ENCODE data around the gene TBC1D16.

The TBC1D16 gene

DNA sequence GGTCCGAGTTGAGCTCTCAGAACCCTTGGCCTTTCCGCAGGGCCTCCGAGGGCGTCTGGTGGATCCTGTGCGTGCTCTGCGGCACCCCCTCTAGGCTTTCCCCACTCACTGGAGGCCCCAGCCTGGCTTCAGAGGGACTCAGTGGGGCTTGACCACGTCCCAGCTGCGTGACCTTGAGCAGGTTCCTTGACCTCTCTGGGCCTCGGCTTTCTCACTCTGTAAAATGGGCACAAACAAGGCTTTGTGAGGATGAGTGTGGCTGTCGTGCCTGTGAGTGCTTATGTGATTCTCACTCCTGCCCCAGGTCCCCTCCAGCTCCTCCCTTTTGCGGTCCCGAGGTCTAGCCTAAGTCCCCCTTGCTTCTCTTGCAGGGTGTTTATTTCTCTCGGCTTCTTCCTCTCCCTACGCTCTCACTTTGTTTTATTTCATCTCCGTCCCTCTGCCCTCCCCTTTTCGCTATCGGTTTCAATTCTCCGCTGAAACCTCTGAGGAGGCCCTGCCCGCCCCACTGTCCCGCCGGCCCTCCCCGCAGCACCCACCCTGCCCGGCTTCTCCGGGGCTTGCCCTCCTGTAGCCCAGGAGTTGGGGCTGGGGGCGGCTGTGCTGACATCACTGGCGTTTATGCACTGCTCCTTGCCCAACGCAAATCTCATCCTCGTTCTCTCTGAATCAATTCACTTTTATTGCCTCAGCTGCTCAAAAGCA is 114.1 kb downstream of the TBC1D16 start:
- Histone ChIP-seq H3K9me3 (ENCODE audit: low read depth, low read length) (no peaks in the 10 kb centered on the region), H3K27ac (no peak overlapping the region), H3K36me3 (ENCODE audit: insufficient read depth, low read length) (no peaks in the 10 kb centered on the region), H3K4me3 (no peak overlapping the region), H3K9ac (ENCODE audit: insufficient read length) (no peak overlapping the region)
- no peak for DNase-seq (ENCODE audit: low read depth, low spot score)
- TF ChIP-seq FOXP2 (optimal IDR thresholded peaks at IDR 0.05; ENCODE audit: control extremely low read depth, extremely low read length, insufficient read depth): no peak
- no peak for TF ChIP-seq POLR2AphosphoS5 (IDR thresholded peaks at IDR 0.05; ENCODE audit: borderline replicate concordance, low read depth, low read length)
- TF ChIP-seq EZH2 (IDR thresholded peaks at IDR 0.05): no peak

- Histone ChIP-seq H3K27ac (no peak overlapping the region), H3K9me3 (ENCODE audit: low read depth, low read length) (no peaks in the 10 kb centered on the region), H3K9ac (ENCODE audit: insufficient read length) (no peak overlapping the region), H3K4me3 (no peak overlapping the region), H3K36me3 (ENCODE audit: insufficient read depth, low read length) (no peaks in the 10 kb centered on the region)
- no peak for DNase-seq (ENCODE audit: low read depth, low spot score)
- TF ChIP-seq FOXP2 (optimal IDR thresholded peaks at IDR 0.05; ENCODE audit: control extremely low read depth, extremely low read length, insufficient read depth): no peak
- no peak for TF ChIP-seq EZH2 (IDR thresholded peaks at IDR 0.05)
Measured at GRCh38 chr17:79920751-79921410, 114.8 kb downstream of the TBC1D16 start.

GRCh38 chr17:79919862-79920720 is 115.6 kb downstream of the TBC1D16 start:
- H3K27ac ChIP-seq: peak overlapping the region; percentile 19; the same call in 1 of the 2 replicates
- H3K36me3 ChIP-seq (ENCODE audit: insufficient read depth, low read length): no peaks in the 10 kb centered on the region
- H3K9ac ChIP-seq (ENCODE audit: insufficient read length): peak overlapping the region; percentile 19
- no peak for DNase-seq (ENCODE audit: low read depth, low spot score)
- H3K9me3 ChIP-seq (ENCODE audit: low read depth, low read length): no peaks in the 10 kb centered on the region
- TF ChIP-seq FOXP2 (optimal IDR thresholded peaks at IDR 0.05; ENCODE audit: control extremely low read depth, extremely low read length, insufficient read depth): peak; percentile 54
- no peak for TF ChIP-seq EZH2 (IDR thresholded peaks at IDR 0.05)
- H3K4me3 ChIP-seq: peak overlapping the region; percentile 50

DNA sequence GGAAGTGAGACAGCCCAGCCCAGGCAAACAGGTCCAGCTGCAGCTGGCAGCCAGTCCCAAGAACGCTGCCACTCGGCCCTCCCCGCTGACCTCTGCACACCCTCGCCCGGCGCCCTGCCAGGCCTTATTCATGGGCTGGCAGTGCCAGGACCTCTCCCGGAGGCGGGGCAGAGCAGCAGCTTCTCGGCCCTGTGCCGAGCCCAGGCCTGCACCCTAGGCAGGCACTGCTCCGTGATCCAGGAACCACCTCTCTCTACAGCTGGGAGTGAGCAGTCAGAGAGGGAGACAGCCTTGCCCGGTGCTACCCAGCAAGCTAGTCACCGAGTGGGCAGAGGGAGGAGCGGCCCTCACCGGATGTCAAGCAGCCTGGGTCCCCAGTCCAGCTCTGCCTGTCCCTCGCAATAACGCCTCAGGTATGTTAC is 116.5 kb downstream of the TBC1D16 start:
- Histone ChIP-seq H3K4me3 (no peak overlapping the region; the same call in 1 of the 2 replicates), H3K9ac (ENCODE audit: insufficient read length) (peak overlapping the region; percentile 15), H3K9me3 (ENCODE audit: low read depth, low read length) (no peaks in the 10 kb centered on the region), H3K27ac (peak overlapping the region; percentile 57; the same call in 1 of the 2 replicates), H3K36me3 (ENCODE audit: insufficient read depth, low read length) (no peaks in the 10 kb centered on the region)
- DNase-seq (ENCODE audit: low read depth, low spot score): no peak
- TF ChIP-seq FOXP2 (optimal IDR thresholded peaks at IDR 0.05; ENCODE audit: control extremely low read depth, extremely low read length, insufficient read depth) (no peak), POLR2AphosphoS5 (IDR thresholded peaks at IDR 0.05; ENCODE audit: borderline replicate concordance, low read depth, low read length) (no peak), EZH2 (IDR thresholded peaks at IDR 0.05) (no peak)

GRCh38 chr17:79918581-79919163 is 117.0 kb downstream of the TBC1D16 start:
- Histone ChIP-seq H3K9ac (ENCODE audit: insufficient read length) (no peak overlapping the region), H3K9me3 (ENCODE audit: low read depth, low read length) (no peaks in the 10 kb centered on the region), H3K4me3 (no peak overlapping the region), H3K27ac (peak overlapping the region; percentile 42; the same call in 1 of the 2 replicates), H3K36me3 (ENCODE audit: insufficient read depth, low read length) (no peaks in the 10 kb centered on the region)
- DNase-seq (ENCODE audit: low read depth, low spot score): no peak
- no peak for TF ChIP-seq FOXP2 (optimal IDR thresholded peaks at IDR 0.05; ENCODE audit: control extremely low read depth, extremely low read length, insufficient read depth)

DNA sequence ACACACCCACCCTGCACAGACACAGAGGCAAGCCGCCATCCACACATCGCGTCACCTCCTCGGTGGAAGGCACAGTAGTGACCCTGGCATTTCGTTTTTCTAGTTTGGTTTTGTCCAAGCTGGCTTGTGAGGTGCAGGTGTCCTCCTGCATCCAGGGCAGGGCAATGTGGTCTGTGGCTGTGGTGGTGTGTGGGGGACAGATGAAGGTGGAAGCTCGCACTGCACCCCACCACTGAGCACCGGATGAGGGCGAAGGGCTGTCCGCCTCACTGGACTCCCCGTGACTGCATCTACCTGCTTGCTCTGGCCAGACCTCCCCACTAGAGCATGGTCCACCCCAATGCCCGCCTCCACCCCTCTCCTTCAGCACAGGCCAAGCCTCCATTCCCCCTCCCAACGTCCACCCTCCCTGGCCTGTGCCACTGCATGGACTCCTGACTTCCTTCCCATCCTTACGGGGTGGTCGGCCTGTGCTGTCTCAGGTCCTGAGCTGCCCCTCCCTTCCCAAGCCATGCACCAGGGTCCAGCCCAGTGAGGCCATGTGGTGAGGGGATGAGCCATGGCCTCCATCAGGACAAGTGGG is 117.7 kb downstream of the TBC1D16 start:
- DNase-seq (ENCODE audit: low read depth, low spot score): no peak
- Histone ChIP-seq H3K27ac (no peak overlapping the region), H3K36me3 (ENCODE audit: insufficient read depth, low read length) (no peaks in the 10 kb centered on the region), H3K9me3 (ENCODE audit: low read depth, low read length) (no peaks in the 10 kb centered on the region), H3K4me3 (no peak overlapping the region), H3K9ac (ENCODE audit: insufficient read length) (no peak overlapping the region)
- TF ChIP-seq FOXP2 (optimal IDR thresholded peaks at IDR 0.05; ENCODE audit: control extremely low read depth, extremely low read length, insufficient read depth) (no peak), EZH2 (IDR thresholded peaks at IDR 0.05) (no peak), POLR2AphosphoS5 (IDR thresholded peaks at IDR 0.05; ENCODE audit: borderline replicate concordance, low read depth, low read length) (no peak)

DNA sequence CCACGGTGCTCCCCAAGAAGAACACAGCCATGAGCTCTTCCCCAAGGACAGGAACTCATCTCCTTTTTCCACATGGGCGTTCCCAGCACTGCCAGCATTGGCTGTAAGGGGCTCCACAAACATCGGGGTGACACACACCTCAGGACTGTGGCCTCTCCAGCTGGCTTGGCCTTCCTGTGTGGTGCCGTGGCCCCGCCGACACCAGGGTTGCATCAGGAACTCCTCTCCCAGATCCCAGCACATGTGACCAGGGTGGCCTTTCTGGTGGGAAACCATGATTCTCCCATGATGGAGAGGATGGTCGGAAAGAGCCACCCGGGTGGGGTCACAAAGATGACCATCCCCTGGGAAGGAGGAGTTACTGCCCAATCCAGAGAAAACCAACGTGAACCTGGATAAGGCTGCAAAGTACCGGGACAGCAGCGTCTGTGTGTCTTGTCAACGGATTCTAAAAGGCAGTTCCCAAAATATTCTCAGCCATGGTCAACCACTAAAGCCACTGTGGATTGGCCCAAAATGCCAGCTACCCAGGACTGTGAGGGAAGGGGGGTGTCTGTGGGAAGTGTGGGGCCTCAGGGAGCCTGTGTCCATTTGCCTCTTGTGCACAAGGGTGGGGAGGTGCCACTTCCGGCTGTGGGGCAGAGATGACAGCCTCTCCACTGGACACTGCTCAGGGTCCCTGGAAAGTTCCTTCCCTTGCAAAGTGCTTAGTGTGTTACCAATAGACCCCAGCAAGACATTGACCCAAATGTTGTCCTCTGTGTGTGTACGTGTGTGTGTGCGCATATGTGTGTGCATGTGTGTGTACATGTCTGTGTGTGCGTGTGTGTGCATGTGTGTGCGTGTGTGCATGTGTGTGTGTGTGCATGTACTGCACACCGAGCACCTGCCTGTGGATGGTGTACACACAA is 118.4 kb downstream of the TBC1D16 start:
- Histone ChIP-seq H3K36me3 (ENCODE audit: insufficient read depth, low read length) (no peaks in the 10 kb centered on the region), H3K27ac (no peak overlapping the region), H3K9ac (ENCODE audit: insufficient read length) (no peak overlapping the region), H3K4me3 (no peak overlapping the region), H3K9me3 (ENCODE audit: low read depth, low read length) (no peaks in the 10 kb centered on the region)
- TF ChIP-seq FOXP2 (optimal IDR thresholded peaks at IDR 0.05; ENCODE audit: control extremely low read depth, extremely low read length, insufficient read depth) (no peak), EZH2 (IDR thresholded peaks at IDR 0.05) (no peak)
- no peak for DNase-seq (ENCODE audit: low read depth, low spot score)

All from SK-N-MC (cell line).